OCI-LY7 (cell line): ENCODE data around the gene EEPD1. TPM values are rescaled to one million over a fixed set of nuclear protein-coding genes. Genes with fewer than 3 reads are reported as not detected.

Experiments
- BruUV-seq: library from RNA; stranded (reverse); fragments of 400-500 nt; replicated peaks from 2 replicates; lab custom pipeline; 2021; lab: Mats Ljungman, UMichigan
- CTCF ChIA-PET: fragments of 300-600 bp; sonication (Branson Sonifier 250); formaldehyde crosslinking; loops from one replicate; lab custom pipeline; 2022; ENCODE audit warnings: antibody characterized with exemption; ENCODE audit not compliant: unreplicated experiment; lab: Charles Lee
- POLR2A ChIA-PET: fragments of 300-600 bp; sonication (Branson Sonifier 250); formaldehyde crosslinking; loops from one replicate; lab custom pipeline; 2022; ENCODE audit warnings: antibody characterized with exemption; lab: Charles Lee
- DNase-seq: peaks from one replicate; pipeline ENCODE4 v3.0.0-alpha.2; 2015; ENCODE audit warnings: low spot score
- H2AFZ ChIP-seq: fragments of 200-600 bp; sonication (generic), shearing (Covaris generic); 2 replicates; pipeline ENCODE4 v1.6.1; 2014; ENCODE audit warnings: mild to moderate bottlenecking, antibody characterized with exemption, low read length, moderate library complexity
- H3K27ac ChIP-seq: fragments of 200-600 bp; sonication (generic); 2 replicates; pipeline ENCODE4 v1.5.1; 2014; ENCODE audit warnings: mixed run types, low read depth, mild to moderate bottlenecking, moderate library complexity, low read length, inconsistent platforms; ENCODE audit not compliant: poor library complexity, severe bottlenecking
- H3K36me3 ChIP-seq: fragments of 200-600 bp; sonication (generic); 2 replicates; pipeline ENCODE4 v1.6.1; 2014; ENCODE audit warnings: mild to moderate bottlenecking, antibody characterized with exemption, low read length, moderate library complexity, mixed read lengths; ENCODE audit not compliant: insufficient read depth
- H3K4me1 ChIP-seq: fragments of 200-600 bp; sonication (generic); 2 replicates; pipeline ENCODE4 v1.5.1; 2014; ENCODE audit warnings: mild to moderate bottlenecking, low read length; ENCODE audit not compliant: insufficient read depth, poor library complexity, severe bottlenecking
- H3K4me2 ChIP-seq: fragments of 200-600 bp; sonication (generic); 2 replicates; pipeline ENCODE4 v1.6.1; 2014; ENCODE audit warnings: mild to moderate bottlenecking, low read length
- H3K4me3 ChIP-seq: fragments of 200-600 bp; sonication (generic); 2 replicates; pipeline ENCODE4 v1.5.1; 2014; ENCODE audit warnings: mild to moderate bottlenecking, low read depth, low read length; ENCODE audit not compliant: poor library complexity, severe bottlenecking
- H3K79me2 ChIP-seq: fragments of 200-600 bp; sonication (generic); 2 replicates; pipeline ENCODE4 v1.6.1; 2016; ENCODE audit warnings: low read depth, mild to moderate bottlenecking, low read length, moderate library complexity, mixed read lengths; ENCODE audit not compliant: insufficient read depth
- H3K9me2 ChIP-seq: fragments of 200-600 bp; sonication (generic); 2 replicates; pipeline ENCODE4 v1.6.1; 2016; ENCODE audit warnings: mild to moderate bottlenecking, low read length, mixed read lengths; ENCODE audit not compliant: insufficient read depth
- H3K9me3 ChIP-seq: fragments of 200-600 bp; sonication (generic); 2 replicates; pipeline ENCODE4 v1.6.1; 2014; ENCODE audit warnings: mild to moderate bottlenecking, mixed run types, low read length, mixed read lengths
- H4K20me1 ChIP-seq: fragments of 200-600 bp; sonication (generic); 2 replicates; pipeline ENCODE4 v1.6.1; 2014; ENCODE audit warnings: mild to moderate bottlenecking, antibody characterized with exemption, low read length, moderate library complexity, mixed read lengths; ENCODE audit not compliant: insufficient read depth
- CTCF ChIP-seq: fragments of 200-600 bp; sonication (generic); conservative IDR thresholded peaks from 2 replicates; pipeline ENCODE4 v1.5.1; 2014; ENCODE audit warnings: mild to moderate bottlenecking, antibody characterized with exemption, low read length, moderate library complexity, mixed read lengths
- EZH2phosphoT487 ChIP-seq: fragments of 200-600 bp; sonication (generic); IDR thresholded peaks from 2 replicates; pipeline ENCODE4 v1.6.1; 2018; ENCODE audit warnings: low read depth, borderline replicate concordance, mild to moderate bottlenecking, mixed run types, antibody characterized with exemption, low read length, moderate library complexity, mixed read lengths
- intact Hi-C: fragments of 100-400 bp; cut with micrococcal nuclease; formaldehyde crosslinking; loops from one replicate; pipeline ENCODE4 v1.10.0; 2022; ENCODE audit not compliant: unreplicated experiment
- total RNA-seq, 2 experiments: library from RNA; depleted of rRNA in 1 of 2; stranded (reverse); fragments of >200 nt in 1 of 2; shearing (Covaris generic) in 1 of 2; gene quantifications; 2 replicates each; pipeline ENCODE4 v1.2.3, GENCODE V29; 2014 to 2022

Gene EEPD1
- total RNA-seq, 2 experiments from 2014 or later: 1.7 to 8.1 TPM

GRCh38 chr7:36204929-36205635 is 52.0 kb downstream of the EEPD1 start:
- Histone ChIP-seq H3K36me3 (no peaks in the 10 kb centered on the region), H2AFZ (no peak overlapping the region), H3K4me3 (no peak overlapping the region), H3K79me2 (no peaks in the 10 kb centered on the region), H3K27ac (no peak overlapping the region), H3K9me2 (no peaks in the 10 kb centered on the region), H3K4me2 (no peak overlapping the region), H3K9me3 (no peaks in the 10 kb centered on the region), H3K4me1 (peaks cover 12% of the 10 kb centered on the region), H4K20me1 (no peaks in the 10 kb centered on the region)
- POLR2A ChIA-PET: no interaction called here
- no peak for DNase-seq
- CTCF ChIA-PET: no interaction called here
- no peak for TF ChIP-seq CTCF
- TF ChIP-seq EZH2phosphoT487: no peak
- no TSS peak for BruUV-seq
- intact Hi-C loops: no loop called here

- no peaks in the 10 kb centered on the region for H3K9me3 ChIP-seq
- no TSS peak for BruUV-seq
- no peak overlapping the region for H3K4me2 ChIP-seq
- ChIA-PET POLR2A (interaction anchor here (0.7 kb wide), 1 partner anchor 47 kb away, joined by 3 read pairs; no protein-coding TSS in a partner anchor), CTCF (no interaction called here)
- no peak overlapping the region for H2AFZ ChIP-seq
- DNase-seq: no peak
- no peak overlapping the region for H3K4me3 ChIP-seq
- H3K27ac ChIP-seq: no peak overlapping the region
- no peaks in the 10 kb centered on the region for H3K79me2 ChIP-seq
- H3K9me2 ChIP-seq: no peaks in the 10 kb centered on the region
- no peaks in the 10 kb centered on the region for H4K20me1 ChIP-seq
- peaks cover 12% of the 10 kb centered on the region for H3K4me1 ChIP-seq
- TF ChIP-seq CTCF: no peak
- no peak for TF ChIP-seq EZH2phosphoT487
- intact Hi-C loops: no loop called here
- no peaks in the 10 kb centered on the region for H3K36me3 ChIP-seq
Observed at GRCh38 chr7:36205803-36206202, 52.7 kb downstream of the EEPD1 start.
